GM12891 (cell line): ENCODE results near the gene LRRC3B.

Source experiments
- PAX5 ChIP-seq: IDR thresholded peaks from 2 replicates; pipeline ENCODE4 v1.6.1; 2011; ENCODE audit warnings: low read length, moderate library complexity, mild to moderate bottlenecking; ENCODE audit not compliant: insufficient read depth, severe bottlenecking
- POLR2A ChIP-seq: IDR thresholded peaks from 2 replicates; pipeline ENCODE4 v1.6.1; 2011; ENCODE audit warnings: low read depth, low read length, control low read depth
- POLR2AphosphoS5 ChIP-seq: IDR thresholded peaks from 2 replicates; pipeline ENCODE4 v1.6.1; 2011; ENCODE audit warnings: low read depth, low read length, control low read depth
- POU2F2 ChIP-seq: IDR thresholded peaks from 2 replicates; pipeline ENCODE4 v1.6.1; 2011; ENCODE audit warnings: low read depth, mild to moderate bottlenecking, control low read depth, low read length, moderate library complexity
- SPI1 ChIP-seq: IDR thresholded peaks from 2 replicates; pipeline ENCODE4 v1.6.1; 2011; ENCODE audit warnings: low read depth, low read length, control low read depth
- TAF1 ChIP-seq: IDR thresholded peaks from 2 replicates; pipeline ENCODE4 v1.6.1; 2011; ENCODE audit warnings: low read depth, low read length, control low read depth

GRCh38 chr3:26630669-26631389 is 8.3 kb downstream of the LRRC3B start:
- TF ChIP-seq POLR2AphosphoS5 (no peak), POLR2A (no peak), TAF1 (no peak), SPI1 (no peak), PAX5 (no peak), POU2F2 (no peak)
